BLaER1 (cell line): ENCODE measurements around the gene CBR1.

Experiments
- H3K27ac ChIP-seq: shearing (Covaris generic); formaldehyde crosslinking; 2 replicates; pipeline ENCODE4 v1.8.1; 2022
- H3K27me3 ChIP-seq: shearing (Covaris generic); formaldehyde crosslinking; 2 replicates; pipeline ENCODE4 v1.8.1; 2022
- H3K36me3 ChIP-seq: shearing (Covaris generic); formaldehyde crosslinking; 2 replicates; pipeline ENCODE4 v1.8.1; 2022
- H3K4me1 ChIP-seq: shearing (Covaris generic); formaldehyde crosslinking; 2 replicates; pipeline ENCODE4 v1.8.1; 2022
- H3K4me2 ChIP-seq: shearing (Covaris generic); formaldehyde crosslinking; 2 replicates; pipeline ENCODE4 v1.8.1; 2022
- H3K4me3 ChIP-seq: shearing (Covaris generic); formaldehyde crosslinking; 2 replicates; pipeline ENCODE4 v1.8.1; 2022
- H3K9ac ChIP-seq: shearing (Covaris generic); formaldehyde crosslinking; 2 replicates; pipeline ENCODE4 v1.8.1; 2022
- H3K9me3 ChIP-seq: shearing (Covaris generic); formaldehyde crosslinking; 2 replicates; pipeline ENCODE4 v1.8.1; 2022
- H4K20me1 ChIP-seq: shearing (Covaris generic); formaldehyde crosslinking; 2 replicates; pipeline ENCODE4 v1.8.1; 2022
- Cebpa-rat ChIP-seq: shearing (Covaris generic); IDR thresholded peaks from 2 replicates; pipeline ENCODE4 v1.8.1; 2022

CBR1 gene

GRCh38 chr21:36069713-36070583 is at the start of gene CBR1:
Gene CBR1 (plus strand): TSS chr21:36070024. CDS start chr21:36070116, 92 bp downstream.
- Histone ChIP-seq H3K9ac (peak within 1 kb of the TSS; percentile 79), H3K9me3 (peaks cover 25% of the 10 kb centered on the region), H3K36me3 (peaks cover 27% of the 10 kb centered on the region), H4K20me1 (no peaks in the 10 kb centered on the region), H3K4me1 (peaks cover 35% of the 10 kb centered on the region), H3K27me3 (no peaks in the 10 kb centered on the region), H3K4me2 (peak within 1 kb of the TSS; percentile 93), H3K27ac (peak within 1 kb of the TSS; percentile 65), H3K4me3 (peak within 1 kb of the TSS; percentile 74)
- no peak for TF ChIP-seq Cebpa-rat

GRCh38 chr21:36021251-36021837 is 48.5 kb upstream of the CBR1 start:
- Histone ChIP-seq H3K4me3 (no peak overlapping the region), H3K9ac (no peak overlapping the region), H3K27me3 (no peaks in the 10 kb centered on the region), H3K27ac (no peak overlapping the region), H3K9me3 (no peaks in the 10 kb centered on the region), H4K20me1 (no peaks in the 10 kb centered on the region), H3K36me3 (no peaks in the 10 kb centered on the region), H3K4me2 (no peak overlapping the region), H3K4me1 (peaks cover 6% of the 10 kb centered on the region; the same call in 1 of the 2 replicates)
- TF ChIP-seq Cebpa-rat = no peak

- TF ChIP-seq Cebpa-rat = no peak
- H4K20me1 ChIP-seq = no peaks in the 10 kb centered on the region
- no peak overlapping the region for H3K4me3 ChIP-seq
- H3K27ac ChIP-seq = no peak overlapping the region
- no peaks in the 10 kb centered on the region for H3K27me3 ChIP-seq
- H3K4me1 ChIP-seq = peaks cover 6% of the 10 kb centered on the region; the same call in 1 of the 2 replicates
- no peak overlapping the region for H3K9ac ChIP-seq
- H3K4me2 ChIP-seq = no peak overlapping the region
- no peaks in the 10 kb centered on the region for H3K9me3 ChIP-seq
- no peaks in the 10 kb centered on the region for H3K36me3 ChIP-seq
Observed at GRCh38 chr21:36022427-36023091, 47.3 kb upstream of the CBR1 start.

- H3K4me3 ChIP-seq = no peak overlapping the region
- no peaks in the 10 kb centered on the region for H3K36me3 ChIP-seq
- no peaks in the 10 kb centered on the region for H3K27me3 ChIP-seq
- no peak overlapping the region for H3K9ac ChIP-seq
- no peaks in the 10 kb centered on the region for H4K20me1 ChIP-seq
- H3K27ac ChIP-seq = no peak overlapping the region
- peaks cover 6% of the 10 kb centered on the region; the same call in 1 of the 2 replicates for H3K4me1 ChIP-seq
- no peaks in the 10 kb centered on the region for H3K9me3 ChIP-seq
- TF ChIP-seq Cebpa-rat = no peak
- H3K4me2 ChIP-seq = no peak overlapping the region
Observed at GRCh38 chr21:36023092-36023480, 46.7 kb upstream of the CBR1 start.

GRCh38 chr21:36024782-36025181 is 45.0 kb upstream of the CBR1 start:
- H3K27me3 ChIP-seq = no peaks in the 10 kb centered on the region
- H3K9ac ChIP-seq = no peak overlapping the region
- no peak overlapping the region for H3K4me2 ChIP-seq
- no peaks in the 10 kb centered on the region for H4K20me1 ChIP-seq
- no peak overlapping the region for H3K4me3 ChIP-seq
- no peak for TF ChIP-seq Cebpa-rat
- H3K9me3 ChIP-seq = no peaks in the 10 kb centered on the region
- H3K27ac ChIP-seq = no peak overlapping the region
- H3K36me3 ChIP-seq = no peaks in the 10 kb centered on the region
- peaks cover 6% of the 10 kb centered on the region; the same call in 1 of the 2 replicates for H3K4me1 ChIP-seq

GRCh38 chr21:36027347-36027746 is 42.5 kb upstream of the CBR1 start:
- H3K9ac ChIP-seq = no peak overlapping the region
- H3K4me3 ChIP-seq = no peak overlapping the region
- H4K20me1 ChIP-seq = no peaks in the 10 kb centered on the region
- H3K36me3 ChIP-seq = no peaks in the 10 kb centered on the region
- peaks cover 3% of the 10 kb centered on the region; the same call in 1 of the 2 replicates for H3K4me1 ChIP-seq
- no peak for TF ChIP-seq Cebpa-rat
- no peaks in the 10 kb centered on the region for H3K27me3 ChIP-seq
- H3K4me2 ChIP-seq = no peak overlapping the region
- no peaks in the 10 kb centered on the region for H3K9me3 ChIP-seq
- no peak overlapping the region for H3K27ac ChIP-seq

- H4K20me1 ChIP-seq = no peaks in the 10 kb centered on the region
- no peak for TF ChIP-seq Cebpa-rat
- H3K27me3 ChIP-seq = no peaks in the 10 kb centered on the region
- no peak overlapping the region for H3K27ac ChIP-seq
- H3K9me3 ChIP-seq = no peaks in the 10 kb centered on the region
- H3K4me3 ChIP-seq = no peak overlapping the region
- H3K9ac ChIP-seq = no peak overlapping the region
- peaks cover 6% of the 10 kb centered on the region; the same call in 1 of the 2 replicates for H3K36me3 ChIP-seq
- H3K4me1 ChIP-seq = no peaks in the 10 kb centered on the region
- H3K4me2 ChIP-seq = no peak overlapping the region
Observed at GRCh38 chr21:36028127-36029069, 41.4 kb upstream of the CBR1 start.

GRCh38 chr21:36029309-36029708 is 40.5 kb upstream of the CBR1 start:
- H3K27ac ChIP-seq = no peak overlapping the region
- H4K20me1 ChIP-seq = no peaks in the 10 kb centered on the region
- H3K9me3 ChIP-seq = no peaks in the 10 kb centered on the region
- H3K9ac ChIP-seq = no peak overlapping the region
- H3K4me1 ChIP-seq = no peaks in the 10 kb centered on the region
- H3K4me3 ChIP-seq = no peak overlapping the region
- no peaks in the 10 kb centered on the region for H3K27me3 ChIP-seq
- H3K36me3 ChIP-seq = peaks cover 15% of the 10 kb centered on the region
- H3K4me2 ChIP-seq = no peak overlapping the region
- TF ChIP-seq Cebpa-rat = no peak

GRCh38 chr21:36030581-36031189 is 39.1 kb upstream of the CBR1 start:
- Histone ChIP-seq H3K27me3 (no peaks in the 10 kb centered on the region), H3K9ac (no peak overlapping the region), H3K36me3 (peaks cover 29% of the 10 kb centered on the region), H3K4me3 (no peak overlapping the region), H4K20me1 (no peaks in the 10 kb centered on the region), H3K4me2 (no peak overlapping the region), H3K4me1 (no peaks in the 10 kb centered on the region), H3K9me3 (no peaks in the 10 kb centered on the region), H3K27ac (no peak overlapping the region)
- TF ChIP-seq Cebpa-rat = no peak
